Measurements from ENCODE around the gene UNCX. TPM values are rescaled to one million over a fixed set of nuclear protein-coding genes. Genes with fewer than 3 reads are reported as not detected.

UNCX gene
- total RNA-seq, 1 experiment from 2014 or later = 1.9 TPM

DNA sequence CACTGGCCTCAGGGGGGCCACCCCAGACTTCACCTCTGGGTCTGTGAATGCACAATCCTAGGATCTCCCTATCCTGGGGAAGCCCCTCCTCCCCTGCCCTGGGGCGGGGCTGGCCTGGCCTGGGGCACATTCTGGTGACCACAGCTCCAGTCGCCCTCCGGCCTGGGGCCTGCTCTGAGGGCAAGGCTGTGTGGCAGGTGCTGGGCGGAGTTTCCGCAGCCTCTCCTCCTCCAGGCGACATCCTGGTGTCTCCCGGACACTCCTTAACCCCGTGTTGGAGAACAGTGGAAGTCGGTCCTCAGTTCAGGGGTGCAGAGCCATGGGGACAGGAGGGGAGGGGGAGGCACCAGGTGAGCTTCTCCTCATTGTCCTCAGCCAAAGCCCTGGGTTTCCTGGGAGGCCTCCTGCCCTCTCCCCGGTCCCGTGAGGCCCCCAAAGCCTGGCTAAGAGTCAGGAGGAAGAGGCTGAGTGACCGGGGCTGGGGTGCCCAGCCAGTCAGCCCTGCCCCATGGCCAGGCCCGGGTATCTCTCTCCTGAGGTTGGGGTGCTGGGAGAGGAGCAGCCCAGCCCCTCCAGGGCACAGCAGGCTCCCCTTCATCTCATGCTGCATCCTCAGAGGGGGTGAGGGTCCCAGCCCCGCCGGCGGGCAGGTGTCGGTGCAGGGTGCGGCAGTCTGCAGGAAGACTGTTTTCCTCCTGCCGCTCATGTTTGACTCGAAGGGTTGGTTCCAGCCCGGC is 22.6 kb downstream of the UNCX start:
- DNase-seq (ENCODE audit: low spot score) = no peak
- Histone ChIP-seq H3K27ac (ENCODE audit: low read depth, low read length, poor library complexity, severe bottlenecking) (no peak overlapping the region), H3K27me3 (replicated peaks; ENCODE audit: insufficient read depth, low read depth, low read length, poor library complexity) (no peaks in the 10 kb centered on the region), H3K36me3 (ENCODE audit: insufficient read depth, low read length, poor library complexity, severe bottlenecking) (no peaks in the 10 kb centered on the region), H3K9me3 (ENCODE audit: low read depth, low read length, poor library complexity, severe bottlenecking) (no peaks in the 10 kb centered on the region), H3K4me1 (ENCODE audit: insufficient read depth, low read length, poor library complexity, severe bottlenecking) (peaks cover 18% of the 10 kb centered on the region), H3K4me3 (ENCODE audit: low read depth, low read length, poor library complexity, severe bottlenecking) (no peak overlapping the region)
- TF ChIP-seq, protein P1, sequence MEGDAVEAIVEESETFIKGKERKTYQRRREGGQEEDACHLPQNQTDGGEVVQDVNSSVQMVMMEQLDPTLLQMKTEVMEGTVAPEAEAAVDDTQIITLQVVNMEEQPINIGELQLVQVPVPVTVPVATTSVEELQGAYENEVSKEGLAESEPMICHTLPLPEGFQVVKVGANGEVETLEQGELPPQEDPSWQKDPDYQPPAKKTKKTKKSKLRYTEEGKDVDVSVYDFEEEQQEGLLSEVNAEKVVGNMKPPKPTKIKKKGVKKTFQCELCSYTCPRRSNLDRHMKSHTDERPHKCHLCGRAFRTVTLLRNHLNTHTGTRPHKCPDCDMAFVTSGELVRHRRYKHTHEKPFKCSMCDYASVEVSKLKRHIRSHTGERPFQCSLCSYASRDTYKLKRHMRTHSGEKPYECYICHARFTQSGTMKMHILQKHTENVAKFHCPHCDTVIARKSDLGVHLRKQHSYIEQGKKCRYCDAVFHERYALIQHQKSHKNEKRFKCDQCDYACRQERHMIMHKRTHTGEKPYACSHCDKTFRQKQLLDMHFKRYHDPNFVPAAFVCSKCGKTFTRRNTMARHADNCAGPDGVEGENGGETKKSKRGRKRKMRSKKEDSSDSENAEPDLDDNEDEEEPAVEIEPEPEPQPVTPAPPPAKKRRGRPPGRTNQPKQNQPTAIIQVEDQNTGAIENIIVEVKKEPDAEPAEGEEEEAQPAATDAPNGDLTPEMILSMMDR (conservative IDR thresholded peaks at IDR 0.05; ENCODE audit: low read depth, low read length) = no peak
- no peak for TF ChIP-seq EZH2 (IDR thresholded peaks at IDR 0.05; ENCODE audit: borderline replicate concordance, low read depth, low read length, poor library complexity, severe bottlenecking)
- POLR2A ChIA-PET (ENCODE audit: low non-redundant PET) = no interaction called here
- no TSS peak for BruUV-seq (replicated peaks)
- CTCF ChIA-PET = no interaction called here
- intact Hi-C loops (cut with micrococcal nuclease; ENCODE audit: unreplicated experiment) = no loop called here

DNA sequence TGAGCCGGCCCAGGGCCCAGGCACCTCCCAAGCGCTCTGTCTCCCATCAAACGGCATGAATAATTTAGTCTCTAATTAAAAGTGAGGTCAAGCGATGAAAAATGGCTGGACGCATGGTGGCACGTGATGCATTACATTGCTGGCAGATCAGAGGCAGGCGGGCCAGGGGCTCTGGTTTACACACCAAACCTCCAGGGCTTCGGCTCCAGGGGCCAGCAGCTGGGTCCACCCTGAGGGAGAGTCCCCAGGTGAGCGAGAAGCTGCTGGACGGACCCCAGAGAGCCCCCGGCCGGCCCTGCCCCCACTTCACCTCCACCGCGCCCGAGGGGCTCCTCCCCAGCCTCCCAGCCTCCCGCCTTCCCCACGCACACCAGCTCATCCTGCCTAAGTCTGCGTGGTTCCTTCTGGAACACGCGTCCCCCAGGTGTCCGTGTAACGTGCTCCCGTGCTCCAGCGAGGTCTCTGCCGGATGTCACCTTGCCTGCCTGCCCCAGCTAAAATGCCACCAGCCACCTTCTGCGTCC is 23.2 kb downstream of the UNCX start:
- intact Hi-C loops (cut with micrococcal nuclease; ENCODE audit: unreplicated experiment) = no loop called here
- BruUV-seq (replicated peaks) = no TSS peak
- Histone ChIP-seq H3K27me3 (replicated peaks; ENCODE audit: insufficient read depth, low read depth, low read length, poor library complexity) (no peaks in the 10 kb centered on the region), H3K36me3 (ENCODE audit: insufficient read depth, low read length, poor library complexity, severe bottlenecking) (no peaks in the 10 kb centered on the region), H3K9me3 (ENCODE audit: low read depth, low read length, poor library complexity, severe bottlenecking) (no peaks in the 10 kb centered on the region), H3K4me3 (ENCODE audit: low read depth, low read length, poor library complexity, severe bottlenecking) (no peak overlapping the region), H3K4me1 (ENCODE audit: insufficient read depth, low read length, poor library complexity, severe bottlenecking) (peaks cover 18% of the 10 kb centered on the region), H3K27ac (ENCODE audit: low read depth, low read length, poor library complexity, severe bottlenecking) (no peak overlapping the region)
- no peak for DNase-seq (ENCODE audit: low spot score)
- TF ChIP-seq, protein P1 (conservative IDR thresholded peaks at IDR 0.05; ENCODE audit: low read depth, low read length) = no peak
- no peak for TF ChIP-seq EZH2 (IDR thresholded peaks at IDR 0.05; ENCODE audit: borderline replicate concordance, low read depth, low read length, poor library complexity, severe bottlenecking)
- POLR2A ChIA-PET (ENCODE audit: low non-redundant PET) = no interaction called here
- CTCF ChIA-PET = interaction anchor here (0.6 kb wide), 1 partner anchor 290 kb away, joined by 3 read pairs; no protein-coding TSS in a partner anchor

DNA sequence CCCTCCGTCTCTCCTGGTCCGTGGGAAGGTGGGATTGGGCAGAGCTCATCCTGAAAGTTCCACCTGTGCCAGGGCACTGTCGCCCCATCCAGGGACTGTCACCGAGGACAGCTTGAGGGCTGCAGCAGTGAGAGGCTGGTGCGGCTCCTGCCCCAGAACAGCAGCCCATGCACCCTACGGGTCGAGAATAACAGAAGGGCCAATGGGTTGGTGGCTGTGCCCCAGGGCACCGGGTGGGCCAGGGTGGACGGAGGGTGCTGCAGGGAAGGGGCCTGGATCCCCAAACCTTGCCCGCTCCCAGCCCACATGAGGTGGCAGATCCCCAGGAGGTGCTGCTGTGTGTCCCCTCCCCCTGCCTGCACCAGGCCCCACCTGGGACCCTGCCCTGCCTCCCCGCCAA is 23.9 kb downstream of the UNCX start:
- DNase-seq (ENCODE audit: low spot score) = no peak
- TF ChIP-seq, protein P1 (conservative IDR thresholded peaks at IDR 0.05; ENCODE audit: low read depth, low read length) = no peak
- TF ChIP-seq EZH2 (IDR thresholded peaks at IDR 0.05; ENCODE audit: borderline replicate concordance, low read depth, low read length, poor library complexity, severe bottlenecking) = no peak
- POLR2A ChIA-PET (ENCODE audit: low non-redundant PET) = no interaction called here

More for the DNA sequence above, 23.9 kb downstream of the UNCX start:
- intact Hi-C loops (cut with micrococcal nuclease; ENCODE audit: unreplicated experiment) = no loop called here
- H3K4me3 ChIP-seq (ENCODE audit: low read depth, low read length, poor library complexity, severe bottlenecking) = no peak overlapping the region
- H3K9me3 ChIP-seq (ENCODE audit: low read depth, low read length, poor library complexity, severe bottlenecking) = no peaks in the 10 kb centered on the region
- BruUV-seq (replicated peaks) = no TSS peak
- H3K27ac ChIP-seq (ENCODE audit: low read depth, low read length, poor library complexity, severe bottlenecking) = no peak overlapping the region
- no peaks in the 10 kb centered on the region for H3K27me3 ChIP-seq (replicated peaks; ENCODE audit: insufficient read depth, low read depth, low read length, poor library complexity)
- H3K4me1 ChIP-seq (ENCODE audit: insufficient read depth, low read length, poor library complexity, severe bottlenecking) = peaks cover 18% of the 10 kb centered on the region
- CTCF ChIA-PET = interaction anchor here (0.6 kb wide), 1 partner anchor 290 kb away, joined by 3 read pairs; no protein-coding TSS in a partner anchor
- H3K36me3 ChIP-seq (ENCODE audit: insufficient read depth, low read length, poor library complexity, severe bottlenecking) = no peaks in the 10 kb centered on the region
